Transverse colon (tissue), 4 donors: ENCODE measurements around the gene NEK4. TPM values are rescaled to one million over a fixed set of nuclear protein-coding genes. Genes with fewer than 3 reads are reported as not detected.

ENCODE experiments used
- DNase-seq: peaks from one replicate; pipeline ENCODE4 v3.0.0-alpha.2; 2019
- H3K27ac ChIP-seq, 4 donors: fragments of 200-600 bp; sonication (generic); 2 replicates each; pipeline ENCODE4 v1.5.1; 2016 to 2018; ENCODE audit warnings: inconsistent platforms in 4 of 4
- H3K27me3 ChIP-seq: fragments of 200-600 bp; sonication (generic); 2 replicates; pipeline ENCODE4 v1.5.1; 2017; ENCODE audit warnings: inconsistent platforms
- H3K36me3 ChIP-seq, 4 donors: fragments of 200-600 bp; sonication (generic); 2 replicates each; pipeline ENCODE4 v1.5.1; 2017 to 2019; ENCODE audit warnings: inconsistent platforms in 4 of 4
- H3K4me1 ChIP-seq, 4 donors: fragments of 200-600 bp; sonication (generic); 2 replicates each; pipeline ENCODE4 v1.5.1; 2017 to 2020; ENCODE audit warnings: inconsistent platforms in 4 of 4
- H3K4me3 ChIP-seq, 4 donors: fragments of 200-600 bp; sonication (generic); 1 replicate in 1 of 4; 2 replicates in 3 of 4; pipeline versions ENCODE4 v1.5.1 to v1.6.1; 2017 to 2019; ENCODE audit warnings: inconsistent platforms in 4 of 4
- H3K9me3 ChIP-seq, 2 donors: fragments of 200-600 bp; sonication (generic); 2 replicates each; pipeline ENCODE4 v1.5.1; 2017 to 2019; ENCODE audit warnings: inconsistent platforms in 2 of 2
- CTCF ChIP-seq, 5 experiments: fragments of 200-600 bp in 3 of 5; fragments of 450-650 bp in 2 of 5; sonication (generic) in 3 of 5; IDR thresholded peaks; 1 replicate in 2 of 5; 2 replicates in 3 of 5; pipeline ENCODE4 v1.5.1; 2016 to 2017; ENCODE audit warnings: antibody characterized with exemption in 5 of 5, inconsistent platforms in 3 of 5, mild to moderate bottlenecking in 2 of 5, moderate library complexity in 1 of 5
- EP300 ChIP-seq: sonication (generic); formaldehyde crosslinking; IDR thresholded peaks from one replicate; pipeline ENCODE4 v1.6.1; 2017; ENCODE audit warnings: antibody characterized with exemption, low read depth
- POLR2A ChIP-seq: fragments of 450-650 bp; IDR thresholded peaks from one replicate; pipeline ENCODE4 v1.6.1; 2016; ENCODE audit warnings: antibody characterized with exemption, mild to moderate bottlenecking, moderate library complexity
- POLR2AphosphoS5 ChIP-seq, 3 donors: sonication (generic); formaldehyde crosslinking; IDR thresholded peaks; one replicate each; pipeline ENCODE4 v1.6.1; 2016; ENCODE audit warnings: antibody characterized with exemption in 3 of 3
- WGBS, 2 donors: methylation state at CpG; one replicate each; pipeline ENCODE4 v1.1.5; 2018; ENCODE audit warnings: low coverage in 1 of 2; 5-methylcytosine and 5-hydroxymethylcytosine counted together
- in situ Hi-C, 4 donors: fragments of 200-750 bp; cut with MboI; loops; one replicate each; pipeline versions ENCODE4 v1.15.0 to v1.15.1; 2017; ENCODE audit warnings: low sequenced_read_pairs in 3 of 4, low pct_ligation_motif_present in 1 of 4, low pct_unique_long_range_greater_than_20kb in 1 of 4
- intact Hi-C: fragments of 100-400 bp; cut with DNase I; formaldehyde crosslinking; loops from one replicate; pipeline ENCODE4 v1.15.1; 2023; ENCODE audit warnings: low total_unique reads
- total RNA-seq, 4 donors: library from RNA; depleted of rRNA; stranded (reverse); fragments of >200 nt; gene quantifications; one replicate each; pipeline ENCODE4 v1.1.0, GENCODE V29; 2016

Gene NEK4
- total RNA-seq, 4 donors from 2014 or later = 14.6 to 35.0 (median 22.1) TPM

GRCh38 chr3:52703341-52703740, 67.4 kb downstream of the NEK4 start:
- H3K27ac ChIP-seq = peak overlapping the region in 2 of 4 donors; percentile 84 to 95
- WGBS, 2 donors = 88 to 93% methylated on average over 4 to 7 of the region's 7 CpGs
- no peaks in the 10 kb centered on the region for H3K27me3 ChIP-seq
- in situ Hi-C loops = no loop called here
- H3K4me3 ChIP-seq = no peak overlapping the region
- intact Hi-C loops = no loop called here
- no peaks in the 10 kb centered on the region for H3K9me3 ChIP-seq
- peaks cover 12 to 34% (median 28%) of the 10 kb centered on the region in 4 donors for H3K4me1 ChIP-seq
- peaks cover 0 to 3% (median 0%) of the 10 kb centered on the region in 4 donors for H3K36me3 ChIP-seq
- DNase-seq = no peak
- TF ChIP-seq EP300 = no peak
- no peak for TF ChIP-seq CTCF (IDR thresholded peaks at IDR 0.05)
- no peak for TF ChIP-seq POLR2A
- no peak for TF ChIP-seq POLR2AphosphoS5 (IDR thresholded peaks at IDR 0.05)

DNA sequence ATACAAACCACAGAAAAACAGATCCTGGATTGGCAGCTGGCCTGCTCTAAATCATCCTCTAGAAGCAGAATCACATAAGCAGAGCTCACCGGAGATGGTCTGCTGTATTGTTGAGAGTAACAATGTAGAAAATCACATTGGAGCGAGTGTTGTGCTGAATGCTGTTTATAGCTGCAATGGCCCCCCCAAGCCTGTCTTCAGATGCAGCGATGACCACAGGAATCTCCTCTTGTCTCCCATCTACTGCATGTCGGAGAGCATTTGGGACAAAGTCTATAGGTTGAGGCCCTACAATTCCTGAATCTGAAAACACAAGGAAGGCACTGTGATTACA, 73.1 kb downstream of the NEK4 start:
- 90 to 92% methylated on average over 2 to 4 of the region's 4 CpGs for WGBS, 2 donors
- in situ Hi-C loops = no loop called here
- Histone ChIP-seq H3K36me3 (peaks cover 0 to 49% (median 21%) of the 10 kb centered on the region in 4 donors), H3K27ac (peak overlapping the region in 1 of 4 donors; percentile 7), H3K9me3 (no peaks in the 10 kb centered on the region), H3K4me3 (no peak overlapping the region), H3K27me3 (no peaks in the 10 kb centered on the region), H3K4me1 (no peaks in the 10 kb centered on the region)
- intact Hi-C loops = no loop called here
- TF ChIP-seq CTCF (IDR thresholded peaks at IDR 0.05) (no peak), POLR2A (no peak), EP300 (no peak), POLR2AphosphoS5 (IDR thresholded peaks at IDR 0.05) (no peak)
- no peak for DNase-seq

- in situ Hi-C loops = no loop called here
- intact Hi-C loops = no loop called here
Observed at GRCh38 chr3:52696830-52697631, 73.7 kb downstream of the NEK4 start.

More at GRCh38 chr3:52696830-52697631, 73.7 kb downstream of the NEK4 start:
- H3K27ac ChIP-seq = peak overlapping the region in 1 of 4 donors; percentile 18
- 77 to 82% methylated on average over 2 of the region's 2 CpGs for WGBS, 2 donors
- no peak overlapping the region for H3K4me3 ChIP-seq
- H3K27me3 ChIP-seq = no peaks in the 10 kb centered on the region
- no peak for DNase-seq
- no peaks in the 10 kb centered on the region for H3K4me1 ChIP-seq
- TF ChIP-seq CTCF (IDR thresholded peaks at IDR 0.05) (no peak), POLR2A (no peak), POLR2AphosphoS5 (IDR thresholded peaks at IDR 0.05) (no peak), EP300 (no peak)
- H3K9me3 ChIP-seq = no peaks in the 10 kb centered on the region
- peaks cover 0 to 55% (median 24%) of the 10 kb centered on the region in 4 donors for H3K36me3 ChIP-seq
